Lung (tissue), 12 donors: ENCODE measurements around the gene MDP1. TPM values are rescaled to one million over a fixed set of nuclear protein-coding genes. Genes with fewer than 3 reads are reported as not detected.

Source experiments
- ATAC-seq: fragments of 200-7000 bp; cut with Tn5 transposase; one replicate; pipeline ENCODE4 v1.9.1; 2020; ENCODE audit warnings: moderate number of reproducible peaks; ENCODE audit not compliant: insufficient read depth, low FRiP score
- DNase-seq, 3 donors: peaks; one replicate each; pipeline ENCODE4 v3.0.0-alpha.2; 2013 to 2017
- H3K27ac ChIP-seq, 2 donors: one replicate each; pipeline ENCODE4 v1.5.1; 2013; ENCODE audit warnings: mild to moderate bottlenecking in 2 of 2, moderate library complexity in 2 of 2, control low read depth in 1 of 2, inconsistent platforms in 1 of 2, low read depth in 1 of 2, low read length in 1 of 2
- H3K27me3 ChIP-seq, 3 donors: one replicate each; pipeline ENCODE4 v1.5.1; 2013; ENCODE audit warnings: low read length in 2 of 3; ENCODE audit not compliant: control insufficient read depth in 3 of 3, insufficient read depth in 3 of 3
- H3K36me3 ChIP-seq, 4 donors: one replicate each; pipeline ENCODE4 v1.5.1; 2013; ENCODE audit warnings: low read length in 4 of 4, mild to moderate bottlenecking in 1 of 4, moderate library complexity in 1 of 4; ENCODE audit not compliant: control insufficient read depth in 4 of 4, insufficient read depth in 4 of 4
- H3K4me1 ChIP-seq, 5 donors: one replicate each; pipeline ENCODE4 v1.5.1; 2013; ENCODE audit warnings: low read length in 5 of 5, mild to moderate bottlenecking in 2 of 5, moderate library complexity in 1 of 5; ENCODE audit not compliant: control insufficient read depth in 5 of 5, insufficient read depth in 5 of 5
- H3K4me3 ChIP-seq: one replicate; pipeline ENCODE4 v1.5.1; 2013; ENCODE audit warnings: mild to moderate bottlenecking, control low read depth, moderate library complexity
- H3K9ac ChIP-seq, 2 donors: one replicate each; pipeline ENCODE4 v1.5.1; 2013; ENCODE audit warnings: low read length in 2 of 2, control low read depth in 1 of 2; ENCODE audit not compliant: insufficient read depth in 1 of 2
- H3K9me3 ChIP-seq, 4 donors: one replicate each; pipeline ENCODE4 v1.5.1; 2013; ENCODE audit warnings: low read length in 3 of 4, mild to moderate bottlenecking in 1 of 4, moderate library complexity in 1 of 4; ENCODE audit not compliant: control insufficient read depth in 4 of 4, insufficient read depth in 3 of 4
- WGBS, 2 donors: extraction: QIAGEN DNeasy Blood & Tissue Kit; methylation state at CpG; one replicate each; pipeline ENCODE4 v1.1.7; 2013; 5-methylcytosine and 5-hydroxymethylcytosine counted together
- polyA plus RNA-seq, 2 donors: library from polyadenylated mRNA; stranded (reverse); fragments of 200-250 nt; gene quantifications; one replicate each; pipeline ENCODE4 v1.2.1, GENCODE V29; 2013
- total RNA-seq, 2 donors: library from RNA; depleted of rRNA in 1 of 2; stranded (reverse); fragments of >200 nt in 1 of 2; gene quantifications; one replicate each; pipeline ENCODE4 v1.2.1, GENCODE V29; 2014 to 2021
- TF ChIP-seq, protein P1 (sequence below): IDR thresholded peaks from 2 replicates; pipeline ENCODE4 v1.5.1; 2012; ENCODE audit warnings: mild to moderate bottlenecking; ENCODE audit errors: control extremely low read depth, extremely low read depth
- donor health status: control.
- donor health status: control.
- donor health status: Bipolar disorder and iron deficiency.
- donor health status: healthy.
- donor health status: DM: yes; HTN: yes; CAD: no.

MDP1 gene
- total and polyA plus RNA-seq, 4 donors = 17.2 to 31.4 (median 22.8) TPM

DNA sequence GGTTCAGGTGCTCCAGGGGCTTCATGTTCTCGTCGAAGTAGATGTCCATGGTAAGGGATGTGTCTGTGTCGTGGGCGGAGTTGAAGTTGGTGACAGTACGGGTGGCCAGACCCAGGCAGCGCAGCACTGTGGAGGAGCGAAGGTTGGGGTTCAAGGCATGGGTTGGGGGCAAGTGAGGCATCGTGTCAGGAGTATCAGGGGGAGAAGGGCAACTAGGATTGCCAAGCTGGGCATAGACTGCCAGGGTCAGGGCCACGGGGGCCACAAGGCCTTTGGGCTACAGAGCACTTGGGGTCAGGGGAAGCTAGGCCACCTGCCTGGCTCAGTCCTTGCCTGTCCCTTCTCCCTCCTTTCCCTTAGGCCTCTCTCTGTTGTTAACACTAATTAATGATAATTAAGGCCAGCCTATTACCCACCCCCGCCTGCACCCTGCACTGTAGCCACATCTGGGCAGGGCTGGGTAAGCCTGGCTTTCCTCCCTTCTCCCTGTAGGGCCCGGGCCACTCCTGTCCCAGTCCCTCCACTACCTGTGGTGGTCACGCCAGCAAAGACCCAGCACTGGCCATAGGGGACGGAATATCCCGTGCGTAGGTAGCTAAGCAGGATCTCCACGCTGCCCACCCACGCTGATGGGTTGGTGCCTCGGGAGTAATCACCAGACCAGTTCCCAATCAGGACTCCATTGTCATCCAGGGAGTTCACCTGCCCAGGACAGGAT lies 42.8 kb upstream of the MDP1 start:
- TF ChIP-seq, protein P1, sequence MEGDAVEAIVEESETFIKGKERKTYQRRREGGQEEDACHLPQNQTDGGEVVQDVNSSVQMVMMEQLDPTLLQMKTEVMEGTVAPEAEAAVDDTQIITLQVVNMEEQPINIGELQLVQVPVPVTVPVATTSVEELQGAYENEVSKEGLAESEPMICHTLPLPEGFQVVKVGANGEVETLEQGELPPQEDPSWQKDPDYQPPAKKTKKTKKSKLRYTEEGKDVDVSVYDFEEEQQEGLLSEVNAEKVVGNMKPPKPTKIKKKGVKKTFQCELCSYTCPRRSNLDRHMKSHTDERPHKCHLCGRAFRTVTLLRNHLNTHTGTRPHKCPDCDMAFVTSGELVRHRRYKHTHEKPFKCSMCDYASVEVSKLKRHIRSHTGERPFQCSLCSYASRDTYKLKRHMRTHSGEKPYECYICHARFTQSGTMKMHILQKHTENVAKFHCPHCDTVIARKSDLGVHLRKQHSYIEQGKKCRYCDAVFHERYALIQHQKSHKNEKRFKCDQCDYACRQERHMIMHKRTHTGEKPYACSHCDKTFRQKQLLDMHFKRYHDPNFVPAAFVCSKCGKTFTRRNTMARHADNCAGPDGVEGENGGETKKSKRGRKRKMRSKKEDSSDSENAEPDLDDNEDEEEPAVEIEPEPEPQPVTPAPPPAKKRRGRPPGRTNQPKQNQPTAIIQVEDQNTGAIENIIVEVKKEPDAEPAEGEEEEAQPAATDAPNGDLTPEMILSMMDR = no peak
- DNase-seq (no peak), ATAC-seq (no peak)

DNA sequence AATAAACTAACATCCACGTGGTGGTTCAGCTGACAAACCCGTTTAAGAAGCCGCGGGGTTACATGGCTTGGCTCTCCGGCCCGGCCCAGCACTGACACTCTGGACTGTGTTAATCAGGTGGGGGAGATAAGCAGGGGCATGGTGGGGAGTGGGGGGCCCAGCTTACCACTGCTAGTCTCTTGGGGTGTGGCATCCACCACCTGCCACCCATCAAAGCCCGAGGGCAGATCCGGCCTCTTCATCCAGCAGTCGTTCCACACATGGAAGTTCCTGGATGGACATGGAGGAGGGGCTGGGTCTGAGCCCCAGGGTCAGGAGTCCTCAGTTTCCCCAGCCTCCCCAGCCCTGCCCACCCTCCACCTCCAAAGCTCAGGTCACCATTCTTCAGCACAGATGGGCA lies 42.3 kb upstream of the MDP1 start:
- no peak for DNase-seq
- H3K27ac ChIP-seq = peak overlapping the region in 1 of 2 donors; percentile 59
- whole genome bisulfite sequencing, 2 donors = 86 to 91% methylated on average over 9 of the region's 9 CpGs

More for the DNA sequence above, 42.8 kb upstream of the MDP1 start:
- Histone ChIP-seq H3K27me3 (no peaks in the 10 kb centered on the region), H3K9me3 (no peaks in the 10 kb centered on the region), H3K4me1 (peaks cover 0 to 11% (median 7%) of the 10 kb centered on the region in 5 donors), H3K36me3 (peaks cover 0 to 8% (median 0%) of the 10 kb centered on the region in 4 donors), H3K4me3 (no peak overlapping the region), H3K9ac (no peak overlapping the region), H3K27ac (peak overlapping the region in 1 of 2 donors; percentile 59)
- 91 to 97% methylated on average over 18 of the region's 18 CpGs for WGBS, 2 donors

DNA sequence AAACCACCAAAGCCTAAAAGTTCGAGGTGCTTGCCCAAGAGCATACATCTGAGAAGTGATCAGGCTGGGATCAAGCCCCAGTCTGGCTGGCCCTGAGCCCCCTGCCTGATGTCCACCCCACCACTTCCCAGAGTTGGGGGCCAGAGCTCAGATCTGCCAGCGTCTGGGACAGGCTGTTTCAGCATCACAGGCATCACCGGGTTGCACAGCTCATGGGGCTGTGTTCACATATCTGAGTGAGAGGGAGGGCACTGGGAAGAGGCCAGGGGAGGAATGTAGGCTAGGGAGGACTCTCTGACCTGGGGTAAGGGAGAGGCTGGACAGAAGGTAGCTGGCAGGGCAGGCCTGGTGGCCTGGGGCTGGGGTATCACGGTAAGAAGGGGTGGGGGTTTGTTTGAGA lies 41.1 kb upstream of the MDP1 start:
- TF ChIP-seq, protein P1 = no peak
- peaks cover 0 to 18% (median 0%) of the 10 kb centered on the region in 4 donors for H3K36me3 ChIP-seq
- ATAC-seq = no peak

More for the DNA sequence above, 42.3 kb upstream of the MDP1 start:
- no peak for ATAC-seq
- peaks cover 0 to 11% (median 7%) of the 10 kb centered on the region in 5 donors for H3K4me1 ChIP-seq
- H3K27me3 ChIP-seq = no peaks in the 10 kb centered on the region
- H3K4me3 ChIP-seq = no peak overlapping the region
- TF ChIP-seq, protein P1 = no peak
- no peak overlapping the region for H3K9ac ChIP-seq
- H3K9me3 ChIP-seq = no peaks in the 10 kb centered on the region
- H3K36me3 ChIP-seq = peaks cover 0 to 10% (median 0%) of the 10 kb centered on the region in 4 donors

More for the DNA sequence above, 41.1 kb upstream of the MDP1 start:
- H3K9me3 ChIP-seq = no peaks in the 10 kb centered on the region
- 73 to 79% methylated on average over 4 of the region's 4 CpGs for WGBS, 2 donors
- no peaks in the 10 kb centered on the region for H3K27me3 ChIP-seq
- peaks cover 0 to 11% (median 7%) of the 10 kb centered on the region in 5 donors for H3K4me1 ChIP-seq
- no peak overlapping the region for H3K27ac ChIP-seq
- DNase-seq = no peak
- H3K4me3 ChIP-seq = no peak overlapping the region
- H3K9ac ChIP-seq = no peak overlapping the region
